GM21825 (cell line): ENCODE data around the gene NXNL2.

Experiments
- ATAC-seq: cut with Tn5 transposase; IDR thresholded peaks from one replicate; pipeline ENCODE4 v1.9.1; 2021; ENCODE audit warnings: mild to moderate bottlenecking, moderate library complexity; ENCODE audit not compliant: unreplicated experiment

Gene NXNL2

DNA sequence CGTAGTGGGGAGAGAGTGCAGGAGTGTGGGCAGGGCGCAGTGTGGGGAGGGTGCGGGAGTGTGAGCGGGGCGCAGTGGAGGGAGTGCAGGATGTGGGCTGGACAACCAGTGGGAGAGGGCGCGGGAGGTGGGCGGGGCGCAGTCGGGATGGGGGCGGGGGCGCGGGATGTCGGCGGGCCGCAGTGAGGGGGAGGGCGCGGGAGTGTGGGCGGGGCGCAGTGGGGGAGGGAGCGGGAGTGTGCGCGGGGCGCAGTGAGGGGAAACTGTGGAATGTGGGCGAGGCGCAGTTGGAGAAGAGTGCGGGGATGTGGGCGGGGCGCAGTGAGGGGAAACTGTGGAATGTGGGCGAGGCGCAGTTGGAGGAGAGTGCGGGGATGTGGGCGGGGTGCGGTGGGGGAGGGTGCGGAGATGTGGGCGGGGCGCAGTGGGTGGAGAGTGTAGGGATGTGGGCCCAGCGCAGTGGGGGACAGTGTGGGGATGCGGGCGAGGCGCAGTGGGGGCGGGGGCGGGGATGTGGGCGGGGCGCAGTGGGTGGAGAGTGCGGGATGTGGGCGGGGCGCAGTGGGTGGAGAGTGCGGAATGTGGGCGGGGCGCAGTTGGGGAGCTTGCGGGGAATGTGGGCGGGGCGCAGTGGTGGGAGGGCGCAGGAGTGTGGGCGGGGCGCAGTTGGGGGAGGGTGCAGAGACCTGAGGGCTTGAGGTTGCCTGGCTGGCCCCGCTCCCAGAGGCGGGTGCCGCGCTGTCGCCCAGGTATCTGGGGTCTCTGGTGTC, at the start of gene NXNL2:
Gene NXNL2 (plus strand): TSS at position 723 of the 770 bp plus-strand sequence. CDS start 257 bp downstream, outside the sequence.
- ATAC-seq, result no peak

DNA sequence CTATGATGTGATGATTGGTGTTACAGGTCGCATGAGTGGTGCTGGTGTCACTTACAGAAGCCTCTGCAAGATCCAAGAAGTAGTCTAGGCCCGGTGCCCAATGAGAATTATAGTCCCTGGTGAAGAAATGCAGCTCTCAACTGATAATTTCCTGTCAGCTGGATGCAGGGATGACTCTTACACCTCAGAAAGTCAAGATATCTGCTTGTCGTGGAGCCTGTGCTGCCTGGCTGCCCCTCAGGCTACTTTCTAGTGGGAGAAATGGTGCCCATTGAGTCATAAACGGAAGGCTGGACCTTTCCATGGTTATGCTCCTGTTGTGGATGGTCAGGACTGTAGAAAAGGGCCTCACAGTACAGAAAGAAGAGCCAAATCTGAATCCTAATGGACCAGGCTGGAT, 46.8 kb upstream of the NXNL2 start:
- ATAC-seq, result no peak

DNA sequence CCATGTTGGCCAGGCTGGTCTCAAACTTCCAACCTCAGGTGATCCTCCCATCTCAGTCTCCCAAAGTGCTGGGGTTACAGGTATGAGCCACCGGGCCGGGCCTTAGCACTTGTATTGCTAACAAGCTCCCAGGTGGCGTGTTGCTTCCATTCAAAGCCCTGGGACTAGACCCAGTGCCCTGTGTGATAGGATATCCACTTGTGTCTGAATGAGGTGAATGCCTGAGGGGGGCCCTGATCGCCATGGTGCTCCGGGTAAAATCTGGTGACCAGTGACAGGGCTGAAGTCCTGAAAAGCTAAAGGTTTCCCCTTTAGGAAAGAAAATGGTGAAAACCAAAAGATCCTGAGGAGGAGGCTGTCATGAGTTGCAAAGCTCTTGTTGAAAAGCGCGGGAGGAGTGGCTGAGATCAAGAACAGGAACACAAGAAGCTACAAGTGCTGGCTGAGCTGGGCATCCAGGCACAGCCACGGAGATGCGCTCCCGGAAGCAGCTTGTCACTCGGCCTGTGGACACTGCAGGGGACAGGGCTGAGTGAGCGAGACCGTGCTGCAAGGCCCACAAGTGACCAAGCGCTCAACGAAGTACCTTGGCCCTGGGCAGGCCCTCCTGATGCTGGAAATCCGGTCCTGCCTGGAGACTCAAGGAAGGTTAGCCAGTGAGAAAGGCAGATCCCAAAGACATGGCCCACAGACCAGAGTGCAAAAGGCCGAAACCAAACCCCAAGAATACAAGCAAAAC, 39.8 kb upstream of the NXNL2 start:
- ATAC-seq, result no peak

DNA sequence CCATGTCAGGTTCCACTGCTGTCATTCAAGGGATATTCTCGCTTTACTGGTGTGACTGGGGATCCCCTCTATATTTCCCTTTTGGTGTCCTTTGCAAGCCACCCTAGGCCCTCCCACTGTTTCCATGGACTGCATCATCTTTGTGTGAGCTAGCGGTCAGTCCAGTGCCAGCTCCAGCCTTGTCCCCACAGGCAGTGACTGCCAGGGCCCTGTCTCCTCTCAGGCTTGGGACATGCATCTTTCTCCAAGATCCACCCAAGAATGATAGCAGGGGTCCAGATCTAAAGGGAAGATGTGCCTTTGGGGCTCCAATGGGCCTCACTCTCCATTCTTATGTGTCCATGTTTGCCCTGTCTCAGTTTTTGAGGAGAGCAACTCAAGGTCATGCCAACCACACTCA, 37.8 kb upstream of the NXNL2 start:
- ATAC-seq, result no peak

DNA sequence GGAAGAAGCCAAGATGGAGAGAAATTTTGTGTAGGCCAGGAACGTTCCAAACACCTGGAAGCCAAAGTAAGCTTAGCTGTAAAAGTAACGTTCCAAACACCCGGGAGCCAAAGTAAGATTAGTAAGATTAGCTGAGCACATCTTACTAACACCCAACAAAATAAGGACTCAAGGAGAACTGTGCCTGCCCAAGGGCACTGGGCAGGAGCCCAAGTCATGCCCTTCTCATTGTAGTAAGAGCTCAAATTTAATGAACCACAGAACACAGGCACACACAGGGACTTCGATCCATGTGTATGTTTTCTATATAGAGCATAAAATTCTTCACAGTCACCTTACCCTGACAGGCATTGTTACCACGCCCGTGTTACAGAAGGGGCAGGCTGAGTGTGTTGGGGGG, 36.1 kb upstream of the NXNL2 start:
- ATAC-seq, result no peak

DNA sequence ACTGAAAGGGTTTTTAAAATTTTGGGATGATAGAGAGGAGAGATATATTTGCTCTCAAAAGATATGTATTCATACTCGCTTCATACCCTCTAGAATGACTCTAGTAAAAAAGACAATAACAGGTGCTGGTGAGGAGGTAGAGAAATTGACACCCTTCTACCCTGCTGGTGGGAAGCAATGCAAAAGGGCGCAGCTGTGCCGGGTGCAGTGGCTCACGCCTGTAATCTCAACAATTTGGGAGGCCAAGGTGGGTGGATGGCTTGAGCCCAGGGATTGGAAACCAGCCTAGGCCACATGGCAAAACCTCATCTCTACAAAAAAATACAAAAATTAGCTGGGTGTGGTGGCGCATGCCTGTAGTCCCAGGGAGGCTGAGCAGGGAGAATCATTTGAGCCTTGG, 33.9 kb upstream of the NXNL2 start:
- no peak for ATAC-seq

DNA sequence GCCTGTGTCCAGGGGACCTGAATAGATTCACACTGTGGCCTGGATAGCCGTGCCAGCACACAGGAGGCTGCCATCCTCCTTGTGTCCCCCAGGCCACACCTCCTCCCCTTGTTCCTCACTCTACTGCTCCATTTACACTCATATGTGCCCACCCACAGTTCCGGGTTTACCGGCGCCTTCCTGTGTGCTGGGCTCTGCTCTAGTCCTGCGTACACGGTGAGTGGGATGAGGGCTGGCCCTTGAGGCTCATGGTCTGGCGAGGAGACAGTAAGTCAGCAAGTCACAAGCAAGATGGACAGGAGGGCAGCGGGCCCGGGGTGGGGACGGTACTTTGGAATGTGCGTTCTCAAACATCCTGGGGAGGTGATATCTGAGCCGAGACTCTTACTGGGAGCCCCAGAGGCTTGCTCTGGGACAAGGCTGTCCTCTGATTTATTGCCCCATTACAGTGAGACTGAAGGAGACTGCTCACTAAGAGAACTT, 32.4 kb upstream of the NXNL2 start:
- ATAC-seq, result no peak

DNA sequence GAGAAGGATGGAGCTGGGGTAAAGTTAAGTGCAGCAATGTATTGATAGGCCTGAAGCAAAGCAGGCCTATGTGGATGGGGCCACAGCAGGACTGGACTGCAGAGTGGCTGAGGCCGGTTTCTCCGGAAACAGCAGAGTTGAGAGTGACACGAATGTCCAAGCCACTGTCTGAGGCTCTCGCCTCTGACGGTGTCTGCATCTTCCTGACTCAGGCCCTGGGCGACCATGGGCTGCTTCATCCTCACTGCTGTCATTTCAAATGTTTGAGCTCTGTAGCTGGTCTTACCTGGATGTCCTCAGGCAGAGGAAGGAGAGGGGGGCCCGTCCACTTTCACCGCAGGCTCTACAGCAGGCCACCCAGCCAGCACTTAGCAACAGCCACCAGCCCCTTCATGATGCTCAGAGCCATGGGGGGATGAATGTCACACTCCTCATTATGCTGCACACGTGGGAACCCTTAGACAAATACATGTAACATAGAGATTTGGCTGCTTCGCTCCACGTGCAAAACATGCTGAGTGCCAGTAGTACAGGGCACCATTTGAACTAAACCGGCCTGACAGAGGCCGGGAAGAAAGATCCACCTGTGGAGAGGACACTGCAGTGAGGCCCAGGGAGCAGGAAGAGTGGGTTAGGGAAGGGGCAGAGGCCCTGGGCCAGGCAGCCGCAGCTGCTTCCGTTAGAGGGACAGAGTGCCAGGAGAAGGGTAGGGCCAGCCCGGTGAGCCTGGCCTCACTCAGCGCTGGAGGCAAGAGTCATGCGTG, 31.7 kb upstream of the NXNL2 start:
- ATAC-seq, result no peak

DNA sequence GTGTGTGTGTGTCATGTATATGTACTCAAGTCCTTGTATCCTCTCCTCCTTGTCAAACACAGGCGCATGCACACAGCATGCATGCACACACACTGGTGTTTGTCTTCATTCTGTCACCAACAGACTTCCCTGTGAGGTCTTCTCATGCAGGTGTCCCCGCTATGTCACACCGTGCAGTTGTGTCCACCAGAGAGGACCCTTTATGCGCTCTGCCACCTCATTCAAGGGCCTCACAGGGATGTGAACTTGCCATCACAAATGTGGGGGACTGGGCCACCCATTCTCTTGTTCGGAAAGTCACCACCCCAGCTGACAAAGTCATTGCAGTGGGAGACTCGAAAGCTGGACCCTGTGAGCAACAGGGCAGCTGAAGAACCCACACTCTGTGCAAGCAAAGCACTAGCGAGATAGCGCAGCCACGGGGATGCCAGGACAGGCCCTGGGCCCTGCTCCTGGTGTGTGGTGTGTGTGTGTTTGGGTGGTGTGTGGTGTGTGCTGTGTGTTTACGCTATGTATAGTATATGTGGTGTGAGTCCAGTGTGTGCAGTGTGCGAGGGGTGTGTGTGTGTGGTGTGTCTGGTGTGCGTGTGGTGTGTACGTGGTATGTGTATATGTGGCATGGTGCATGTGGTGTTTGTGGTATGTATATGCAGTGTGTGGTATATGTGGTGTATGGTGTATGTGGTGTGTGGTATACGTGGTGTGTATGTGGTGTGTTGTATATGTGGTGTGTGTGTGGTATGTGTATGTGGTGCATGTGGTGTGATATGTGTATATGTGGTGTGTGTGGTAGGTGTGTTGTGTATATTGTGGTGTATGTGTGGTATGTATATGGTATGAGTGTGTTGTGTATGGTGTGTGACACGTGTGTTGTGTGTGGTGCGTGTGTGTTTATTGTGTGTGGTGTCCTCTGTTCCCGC, 30.9 kb upstream of the NXNL2 start:
- no peak for ATAC-seq

DNA sequence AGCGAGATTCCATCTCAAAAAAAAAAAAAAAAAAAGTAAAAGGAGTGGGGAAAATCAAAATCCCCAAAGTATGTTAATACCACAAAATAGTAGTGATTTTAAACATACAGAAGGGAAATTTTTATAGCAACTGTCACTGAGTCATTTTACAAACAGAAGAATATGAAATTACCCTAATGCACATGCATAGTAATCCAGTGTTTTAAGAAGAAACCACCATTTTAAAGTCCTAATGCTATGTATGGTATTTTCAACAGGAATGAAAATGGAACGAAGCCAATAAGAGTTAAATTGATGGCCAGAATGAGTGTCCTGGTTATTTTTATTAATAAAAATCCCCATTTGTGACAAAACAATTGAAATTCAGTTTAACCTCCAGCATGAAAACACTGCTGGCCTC, 26.7 kb upstream of the NXNL2 start:
- no peak for ATAC-seq

DNA sequence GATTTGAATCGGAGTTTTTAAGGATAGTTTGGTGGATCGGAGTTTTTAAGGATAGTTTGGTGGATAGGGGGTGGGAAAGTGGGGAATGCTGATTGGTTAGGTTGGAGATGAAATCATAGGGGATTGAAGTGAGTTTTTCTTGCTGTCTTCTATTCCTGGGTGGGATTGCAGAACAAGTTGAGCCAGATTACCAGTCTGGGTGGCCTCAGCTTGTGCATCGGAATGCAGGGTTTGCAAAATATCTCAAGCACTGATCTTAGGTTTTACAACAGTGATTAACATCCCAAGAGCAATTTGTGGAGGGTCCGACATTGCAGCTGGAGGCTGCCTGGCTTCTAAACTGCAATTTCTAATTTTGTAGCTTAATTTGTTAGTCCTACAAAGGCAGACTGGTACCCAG, 23.1 kb upstream of the NXNL2 start:
- no peak for ATAC-seq

DNA sequence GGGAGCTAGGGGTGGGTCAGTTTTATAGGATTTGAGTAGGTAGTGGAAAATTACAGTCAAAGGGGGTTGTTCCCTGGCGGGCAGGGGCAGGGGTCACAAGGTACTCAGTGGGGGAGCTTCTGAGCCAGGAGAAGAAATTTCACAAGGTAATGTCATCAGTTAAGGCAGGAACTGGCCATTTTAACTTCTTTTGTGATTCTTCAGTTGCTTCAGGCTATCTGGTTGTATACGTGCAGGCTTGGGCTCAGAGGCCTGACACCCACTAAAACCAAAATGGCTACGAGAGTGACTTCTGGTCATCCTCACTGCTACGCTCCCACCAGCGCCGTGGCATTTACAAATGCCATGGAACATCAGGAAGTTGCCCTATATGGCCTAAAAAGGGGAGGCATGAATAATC, 20.7 kb upstream of the NXNL2 start:
- no peak for ATAC-seq

DNA sequence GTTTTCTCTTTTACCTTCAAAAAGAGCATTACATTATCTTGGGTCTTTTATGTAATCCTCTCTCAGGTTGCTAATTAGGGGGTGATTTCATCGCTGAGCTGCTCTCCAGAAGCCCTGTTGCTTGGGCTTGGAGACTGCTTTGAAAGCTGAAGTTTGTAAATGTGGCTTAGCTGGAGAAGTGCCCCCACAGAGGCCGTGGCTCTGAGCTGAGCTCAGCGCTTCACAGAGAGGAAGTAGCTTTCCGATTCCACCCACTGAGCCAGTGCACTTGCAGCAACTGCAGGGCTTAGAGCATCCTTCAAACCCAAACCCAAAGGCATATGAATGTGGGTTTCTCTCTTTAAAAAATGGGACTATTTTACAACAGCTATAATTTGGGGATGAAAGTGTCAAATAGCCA, 13.7 kb upstream of the NXNL2 start:
- no peak for ATAC-seq

DNA sequence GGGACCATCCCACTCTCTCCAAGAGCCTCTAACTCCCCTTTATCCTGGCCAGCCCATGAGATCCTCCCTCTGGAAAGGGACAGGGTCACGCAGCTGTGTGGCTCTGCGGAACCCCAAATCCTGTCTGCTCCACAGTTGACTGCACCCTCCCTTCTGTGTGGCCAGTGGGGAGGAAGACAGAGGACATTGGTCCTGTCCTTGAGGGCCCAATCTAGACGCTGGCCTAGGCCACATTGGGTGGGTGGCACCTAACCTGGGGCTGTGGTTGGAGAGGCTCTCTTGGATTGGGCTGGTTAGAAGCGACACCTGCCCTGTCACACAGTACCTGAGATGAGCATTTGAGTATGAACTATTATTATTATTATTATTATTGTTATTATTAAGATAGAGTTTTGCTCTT, 12.6 kb upstream of the NXNL2 start:
- ATAC-seq, result no peak

DNA sequence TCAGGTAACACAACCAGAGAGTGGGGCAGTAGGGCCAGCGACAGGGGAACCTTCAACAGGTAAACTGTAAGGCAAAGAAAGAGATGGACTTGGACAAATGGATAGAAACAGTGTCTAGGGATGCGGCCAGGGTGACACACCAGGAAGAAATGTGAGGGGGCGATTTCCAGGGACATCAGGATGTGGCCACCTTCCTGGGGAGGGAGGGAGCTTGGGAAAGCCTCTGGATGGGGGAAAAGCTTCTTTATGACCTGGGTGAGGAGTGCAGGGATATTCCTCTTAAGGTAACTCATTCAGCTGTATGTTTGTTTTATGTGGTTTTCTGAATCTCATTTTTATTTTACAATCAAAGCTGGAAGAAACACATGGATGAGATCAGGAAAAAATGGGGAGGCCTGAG, 11.9 kb upstream of the NXNL2 start:
- ATAC-seq, result no peak

DNA sequence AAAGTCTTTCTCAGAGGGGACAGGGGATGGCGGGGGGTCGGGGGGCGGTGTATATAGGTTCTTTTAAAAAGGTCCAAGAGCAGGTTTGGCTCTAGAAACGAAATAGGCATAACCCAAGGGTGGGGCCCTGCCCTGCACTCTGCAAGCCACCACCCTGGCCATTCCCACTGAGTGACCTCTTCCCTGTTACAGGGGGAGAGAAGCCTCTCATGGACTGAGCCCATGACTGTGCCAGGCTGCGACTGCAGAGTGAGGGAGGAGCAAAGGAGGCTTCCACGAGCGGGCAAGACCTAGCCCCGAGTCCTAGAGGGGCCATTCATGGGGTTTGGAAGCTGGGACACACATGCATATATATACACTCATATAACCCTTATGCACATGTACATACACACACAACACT, 10.1 kb upstream of the NXNL2 start:
- no peak for ATAC-seq

DNA sequence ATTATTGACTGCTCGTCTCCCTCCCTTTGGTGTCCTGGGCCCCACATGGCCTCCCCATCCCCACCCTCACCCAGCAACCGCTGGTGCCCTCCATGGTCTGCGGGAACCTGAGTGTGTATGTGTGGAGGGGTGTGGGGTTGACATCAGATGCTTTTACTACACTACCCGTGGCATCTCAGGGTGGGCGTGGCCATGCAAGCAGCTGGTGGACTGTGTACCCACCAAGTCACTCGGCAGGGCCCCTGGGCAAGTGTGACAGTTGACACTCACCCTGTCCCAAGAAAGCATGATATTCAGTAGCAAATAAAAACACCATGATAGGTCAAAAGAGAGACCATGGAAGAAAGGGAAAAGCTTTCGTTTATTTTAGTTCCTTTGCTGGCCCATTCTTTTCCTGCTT, 7.4 kb upstream of the NXNL2 start:
- ATAC-seq, result no peak

DNA sequence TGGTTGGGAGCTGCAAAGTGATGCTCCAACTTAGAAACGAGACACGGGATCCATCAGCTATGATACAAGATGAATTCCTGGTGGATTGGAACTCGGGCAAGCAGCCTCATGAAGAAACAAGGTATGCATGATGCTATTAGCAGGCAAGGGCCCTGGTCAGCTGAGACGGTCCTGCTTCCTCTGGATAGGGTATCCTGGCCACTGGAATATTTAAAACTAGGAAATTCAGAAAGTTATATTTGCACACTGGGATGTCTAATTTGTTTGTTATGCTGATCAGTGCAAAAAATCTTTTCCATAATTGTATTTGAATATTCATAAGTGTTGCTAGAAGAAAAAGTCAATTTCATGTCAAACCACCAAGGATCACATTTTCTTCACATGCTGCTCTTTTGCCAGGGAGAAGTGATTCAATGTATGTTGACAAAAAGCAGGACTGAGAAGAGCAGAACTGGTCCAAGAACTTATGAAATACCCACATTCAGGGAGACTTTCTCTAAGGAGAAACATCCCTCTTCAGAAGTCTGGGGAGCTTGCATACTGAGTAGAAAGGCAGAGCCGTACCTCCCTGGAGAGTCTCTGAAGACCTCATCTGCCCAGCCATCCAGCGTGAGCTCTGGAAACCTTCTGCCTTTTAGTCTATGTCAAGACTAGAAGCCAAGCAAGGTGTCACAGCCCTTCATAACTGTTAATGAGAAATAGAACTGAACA, 6.7 kb upstream of the NXNL2 start:
- no peak for ATAC-seq

DNA sequence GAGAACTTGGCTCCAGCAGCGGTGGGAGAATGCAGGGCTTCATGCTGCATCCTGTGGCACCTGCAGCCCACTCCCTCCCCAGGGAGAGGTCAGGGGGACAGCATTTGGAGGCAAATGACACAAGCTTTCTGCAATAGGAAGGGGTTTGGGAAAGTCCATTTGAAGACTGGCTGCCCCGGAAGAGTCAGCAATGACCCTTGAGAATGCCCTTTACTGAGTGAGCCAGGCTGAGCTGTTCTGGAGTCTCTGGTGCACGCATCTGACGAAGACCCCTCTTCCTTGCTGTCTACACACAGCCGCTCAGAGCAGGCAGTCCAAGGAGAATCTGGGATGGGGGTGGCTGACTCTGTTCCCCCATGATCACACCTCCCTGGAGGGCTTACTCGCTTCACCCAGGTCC, 5.5 kb upstream of the NXNL2 start:
- ATAC-seq, result no peak

DNA sequence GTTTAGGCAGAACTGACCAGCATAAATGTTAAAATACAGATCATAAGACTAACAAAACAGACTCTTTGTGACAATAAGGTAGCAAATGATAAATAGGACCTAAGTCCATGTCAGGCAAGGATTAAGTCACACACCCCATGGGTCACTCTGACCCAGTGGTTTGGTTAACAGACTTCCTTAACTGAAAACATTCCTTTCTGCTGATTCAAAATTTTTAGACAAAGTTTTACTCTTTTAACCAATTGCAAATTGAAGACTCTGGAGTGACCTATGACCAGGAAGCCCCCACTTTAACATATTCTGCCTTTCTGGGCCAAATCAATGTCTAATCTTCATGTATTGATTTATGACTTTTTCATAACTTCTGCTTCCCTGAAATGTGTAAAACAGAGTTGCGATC, 4.9 kb upstream of the NXNL2 start:
- no peak for ATAC-seq
